VCaP (cell line): Measurements from ENCODE around the gene GDA.

ENCODE experiments used
- H3K27ac ChIP-seq: fragments of 450-650 bp; 2 replicates; pipeline ENCODE4 v1.5.1; 2017
- CTCF ChIP-seq: fragments of 450-650 bp; conservative IDR thresholded peaks from 2 replicates; pipeline ENCODE4 v1.5.1; 2017; ENCODE audit warnings: mild to moderate bottlenecking, moderate library complexity

The GDA gene

GRCh38 chr9:72205513-72205912, 56.3 kb downstream of the GDA start:
- TF ChIP-seq CTCF, result no peak
- H3K27ac ChIP-seq, result no peak overlapping the region

- no peak for TF ChIP-seq CTCF
- no peak overlapping the region for H3K27ac ChIP-seq
These were observed 58.0 kb downstream of the GDA start for GRCh38 chr9:72207278-72207677.

GRCh38 chr9:72210522-72210921, 61.3 kb downstream of the GDA start:
- TF ChIP-seq CTCF, result no peak
- H3K27ac ChIP-seq, result no peak overlapping the region

- no peak overlapping the region for H3K27ac ChIP-seq
- no peak for TF ChIP-seq CTCF
These were observed 61.8 kb downstream of the GDA start for GRCh38 chr9:72211047-72211446.

GRCh38 chr9:72213906-72214305, 64.7 kb downstream of the GDA start:
- peak overlapping the region; percentile 11; the same call in 1 of the 2 replicates for H3K27ac ChIP-seq
- no peak for TF ChIP-seq CTCF

- H3K27ac ChIP-seq, result peak overlapping the region; percentile 51
- no peak for TF ChIP-seq CTCF
These were observed 68.1 kb downstream of the GDA start for GRCh38 chr9:72217306-72217842.

GRCh38 chr9:72220589-72220988, 71.3 kb downstream of the GDA start:
- no peak for TF ChIP-seq CTCF
- no peak overlapping the region for H3K27ac ChIP-seq
